A549 treated with RU486 at 1 μM for 4 hours (cell line): ENCODE measurements around the gene UGT8. TPM values are rescaled to one million over a fixed set of nuclear protein-coding genes. Genes with fewer than 3 reads are reported as not detected.

ENCODE experiments used
- total RNA-seq: library from RNA; stranded (reverse); fragments of 200-300 nt; extraction: Qiagen RNA extraction; gene quantifications from 5 replicates; pipeline ENCODE4 v1.2.3, GENCODE V29; 2022; ENCODE audit warnings: low read depth

The UGT8 gene, protein sequence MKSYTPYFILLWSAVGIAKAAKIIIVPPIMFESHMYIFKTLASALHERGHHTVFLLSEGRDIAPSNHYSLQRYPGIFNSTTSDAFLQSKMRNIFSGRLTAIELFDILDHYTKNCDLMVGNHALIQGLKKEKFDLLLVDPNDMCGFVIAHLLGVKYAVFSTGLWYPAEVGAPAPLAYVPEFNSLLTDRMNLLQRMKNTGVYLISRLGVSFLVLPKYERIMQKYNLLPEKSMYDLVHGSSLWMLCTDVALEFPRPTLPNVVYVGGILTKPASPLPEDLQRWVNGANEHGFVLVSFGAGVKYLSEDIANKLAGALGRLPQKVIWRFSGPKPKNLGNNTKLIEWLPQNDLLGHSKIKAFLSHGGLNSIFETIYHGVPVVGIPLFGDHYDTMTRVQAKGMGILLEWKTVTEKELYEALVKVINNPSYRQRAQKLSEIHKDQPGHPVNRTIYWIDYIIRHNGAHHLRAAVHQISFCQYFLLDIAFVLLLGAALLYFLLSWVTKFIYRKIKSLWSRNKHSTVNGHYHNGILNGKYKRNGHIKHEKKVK
- total RNA-seq = 0.13 to 0.25 TPM (median 0.17 TPM) in 5 replicates

GRCh38 chr4:114598191-114599121 is at the start of gene UGT8:
Gene UGT8, plus strand, starts transcription at chr4:114598807. Its CDS starts 24,074 bp downstream, at chr4:114622881.

